Measurements from ENCODE around the gene AHCY.

GRCh38 chr20:34264141-34264540, 39.0 kb downstream of the AHCY start:
- TF ChIP-seq CTCF (IDR thresholded peaks at IDR 0.05), result no peak
- TF ChIP-seq POLR2A (IDR thresholded peaks at IDR 0.05), result no peak
- TF ChIP-seq EP300 (IDR thresholded peaks at IDR 0.05), result no peak
- TF ChIP-seq POLR2AphosphoS5 (IDR thresholded peaks at IDR 0.05), result no peak

Measured in stomach (tissue), 4 donors.